A673 (cell line): ENCODE results near the gene HRH3.

Experiments
- CTCF ChIP-seq: fragments of 300-800, 200-600 bp; sonication (generic); conservative IDR thresholded peaks from 2 replicates; pipeline ENCODE4 v1.5.1; 2017; ENCODE audit warnings: low read depth, mild to moderate bottlenecking, antibody characterized with exemption, low read length, moderate library complexity, mixed read lengths
- EZH2 ChIP-seq: fragments of 200-600 bp; sonication (generic); IDR thresholded peaks from 2 replicates; pipeline ENCODE4 v1.6.1; 2017; ENCODE audit warnings: borderline replicate concordance, low read depth, mild to moderate bottlenecking, mixed read lengths, antibody characterized with exemption, low read length; ENCODE audit not compliant: poor library complexity, severe bottlenecking

- no peak for TF ChIP-seq CTCF
- TF ChIP-seq EZH2 = no peak
Measured at GRCh38 chr20:62168890-62169435, 51.1 kb downstream of the HRH3 start.
